AML-193 (cell line): ENCODE results near the gene ZNF780A.
"Not testable (repeated sequence)": the region's sequence is repeated elsewhere in the genome, so short reads cannot be mapped to it uniquely, and the experiment has no call there.

Experiments
- DNase-seq, 2 experiments: peaks; one replicate each; lab custom pipeline; 2025; lab: John Stamatoyannopoulos, UW

ZNF780A gene

GRCh38 chr19:40090241-40091204 is at the start of gene ZNF780A:
TSS of gene ZNF780A (minus strand) at chr19:40090943. CDS start at chr19:40084753, 6,190 bp downstream.
- peak; percentile 64 to 75 for DNase-seq

GRCh38 chr19:40139533-40140287 is 49.0 kb upstream of the ZNF780A start:
- peak; percentile 33 to 43 for DNase-seq

- no peak for DNase-seq
Observed at GRCh38 chr19:40136818-40137217, 46.1 kb upstream of the ZNF780A start.

- DNase-seq = no peak
Observed at GRCh38 chr19:40134866-40135265, 44.1 kb upstream of the ZNF780A start.

- DNase-seq = no peak
Observed at GRCh38 chr19:40133491-40133890, 42.7 kb upstream of the ZNF780A start.

GRCh38 chr19:40130013-40130412 is 39.3 kb upstream of the ZNF780A start:
- DNase-seq = no peak

- no peak for DNase-seq
Observed at GRCh38 chr19:40129425-40129824, 38.7 kb upstream of the ZNF780A start.

- no peak for DNase-seq
Observed at GRCh38 chr19:40128991-40129390, 38.2 kb upstream of the ZNF780A start.

- no peak for DNase-seq
Observed at GRCh38 chr19:40119380-40119779, 28.6 kb upstream of the ZNF780A start.

- DNase-seq = not testable (repeated sequence)
Observed at GRCh38 chr19:40118638-40119037, 27.9 kb upstream of the ZNF780A start.

GRCh38 chr19:40116075-40116474 is 25.3 kb upstream of the ZNF780A start:
- no peak for DNase-seq

- DNase-seq = not testable (repeated sequence)
Observed at GRCh38 chr19:40114119-40114518, 23.4 kb upstream of the ZNF780A start.

GRCh38 chr19:40112271-40112670 is 21.5 kb upstream of the ZNF780A start:
- not testable (repeated sequence) for DNase-seq

- no peak for DNase-seq
Observed at GRCh38 chr19:40110570-40110969, 19.8 kb upstream of the ZNF780A start.

GRCh38 chr19:40104754-40105153 is 14.0 kb upstream of the ZNF780A start:
- no peak for DNase-seq

GRCh38 chr19:40103600-40103999 is 12.9 kb upstream of the ZNF780A start:
- no peak for DNase-seq

- no peak for DNase-seq
Observed at GRCh38 chr19:40101813-40102212, 11.1 kb upstream of the ZNF780A start.

- no peak for DNase-seq
Observed at GRCh38 chr19:40093416-40093815, 2.7 kb upstream of the ZNF780A start.

- peak in 1 of 2 experiments; percentile 3 for DNase-seq
Observed at GRCh38 chr19:40091205-40092129, 724 bp upstream of the ZNF780A start.

- no peak for DNase-seq
Observed at GRCh38 chr19:40089462-40089861, 1.3 kb downstream of the ZNF780A start.

- DNase-seq = no peak
Observed at GRCh38 chr19:40088299-40089047, 2.3 kb downstream of the ZNF780A start.
